OCI-LY1 (cell line): ENCODE results near the gene AGAP1.

ENCODE experiments used
- CTCF ChIP-seq: fragments of 200-600 bp; sonication (generic), shearing (Covaris generic); IDR thresholded peaks from 2 replicates; pipeline ENCODE4 v1.5.1; 2017; ENCODE audit warnings: mild to moderate bottlenecking, antibody characterized with exemption, low read length, moderate library complexity, mixed read lengths
- EZH2 ChIP-seq: fragments of 200-600 bp; sonication (generic), shearing (Covaris generic); IDR thresholded peaks from 2 replicates; pipeline ENCODE4 v1.8.0; 2017; ENCODE audit warnings: borderline replicate concordance, mixed run types, mild to moderate bottlenecking, antibody characterized with exemption, low read length, moderate library complexity, mixed read lengths

- no peak for TF ChIP-seq CTCF
- no peak for TF ChIP-seq EZH2
Observed at GRCh38 chr2:236019434-236019833, 525.6 kb downstream of the AGAP1 start.
